Measurements from ENCODE around the gene SNX8. TPM values are rescaled to one million over a fixed set of nuclear protein-coding genes. Genes with fewer than 3 reads are reported as not detected.

SNX8 gene
- total and polyA plus RNA-seq, 9 of the 15 experiments (the other 6 are each of a cell fraction or from before 2014, with no cell fraction given) = 2.7 to 51.6 (median 16.9) TPM

GRCh38 chr7:2296832-2297231 is 17.4 kb downstream of the SNX8 start:
- no peaks in the 10 kb centered on the region for H3K9me1 ChIP-seq (ENCODE audit: control insufficient read depth, insufficient read depth, low read length)
- H3K27ac ChIP-seq (ENCODE audit: extremely low read depth, low read depth, low read length) = no peak overlapping the region
- no peak for DNase-seq (ENCODE audit: extremely low read depth in 1 of 4, low spot score in 3 of 4)
- H2AFZ ChIP-seq (ENCODE audit: low read depth, low read length) = no peak overlapping the region
- H3K79me2 ChIP-seq (ENCODE audit: control insufficient read depth, insufficient read depth, low read length) = peaks cover 55% of the 10 kb centered on the region
- POLR2A ChIA-PET = no interaction called here
- TF ChIP-seq NFIC (IDR thresholded peaks at IDR 0.05) = no peak
- no peak for TF ChIP-seq SMARCA5 (IDR thresholded peaks at IDR 0.05)
- no peak for TF ChIP-seq TAF9B (IDR thresholded peaks at IDR 0.05; ENCODE audit: partially characterized antibody)
- no peak for TF ChIP-seq ZNF232 (CRISPR knock-in tag; IDR thresholded peaks at IDR 0.05)
- no peak for TF ChIP-seq MCM7 (IDR thresholded peaks at IDR 0.05)
- ATAC-seq = no peak
- no peaks in the 10 kb centered on the region; the same call in 1 of the 2 replicates for H3K9me3 ChIP-seq (replicated peaks; ENCODE audit: control insufficient read depth, insufficient read depth, low read depth, low read length)
- H3K36me3 ChIP-seq (ENCODE audit: control insufficient read depth, insufficient read depth, low read length) = peaks cover 3% of the 10 kb centered on the region; the same call in 1 of the 3 replicates
- in situ Hi-C loops (cut with MboI) (no loop called here), intact Hi-C loops (cut with micrococcal nuclease) (no loop called here)
- H3K4me3 ChIP-seq = no peak overlapping the region
- H3K9ac ChIP-seq (ENCODE audit: insufficient read depth in 1 of 2, low read depth in 2 of 2, low read length in 2 of 2) = no peak overlapping the region
- no peaks in the 10 kb centered on the region for H3K27me3 ChIP-seq (ENCODE audit: control insufficient read depth in 2 of 2, insufficient read depth in 2 of 2, low read length in 2 of 2)
- H3K4me2 ChIP-seq (ENCODE audit: insufficient read depth, low read length) = no peak overlapping the region
- BruUV-seq (replicated peaks) = no TSS peak
- CTCF ChIA-PET (ENCODE audit: low intra/inter-chr PET ratio) = no interaction called here
- 92% methylated on average over 4 of the region's 6 CpGs for WGBS (ENCODE audit: insufficient coverage, low coverage, missing lambda C conversion rate)
- peaks cover 23 to 25% of the 10 kb centered on the region in 2 experiments; a peak in 4 of 5 replicates for H3K4me1 ChIP-seq (replicated peaks in 1 of 2; ENCODE audit: control insufficient read depth in 2 of 2, insufficient read depth in 2 of 2, low read length in 2 of 2)
- no peaks in the 10 kb centered on the region for H4K20me1 ChIP-seq (replicated peaks; ENCODE audit: control insufficient read depth, insufficient read depth, low read length)
- FAIRE-seq = no peak

- no peak for TF ChIP-seq EHMT2 (IDR thresholded peaks at IDR 0.05)
- peak in 1 of 2 experiments; percentile 14; a peak in 1 of 4 replicates for TF ChIP-seq HDAC1 (IDR thresholded peaks at IDR 0.05)
- peak; percentile 75 to 77 for TF ChIP-seq KDM1A (IDR thresholded peaks at IDR 0.05)
- Histone ChIP-seq H3K4me2 (ENCODE audit: insufficient read depth, low read length) (no peak overlapping the region), H3K79me2 (ENCODE audit: control insufficient read depth, insufficient read depth, low read length) (peaks cover 52% of the 10 kb centered on the region), H4K20me1 (replicated peaks; ENCODE audit: control insufficient read depth, insufficient read depth, low read length) (no peaks in the 10 kb centered on the region), H2AFZ (ENCODE audit: low read depth, low read length) (no peak overlapping the region), H3K27me3 (ENCODE audit: control insufficient read depth in 2 of 2, insufficient read depth in 2 of 2, low read length in 2 of 2) (no peaks in the 10 kb centered on the region), H3K36me3 (ENCODE audit: control insufficient read depth, insufficient read depth, low read length) (no peaks in the 10 kb centered on the region), H3K27ac (ENCODE audit: extremely low read depth, low read depth, low read length) (no peak overlapping the region), H3K4me3 (no peak overlapping the region), H3K9ac (ENCODE audit: insufficient read depth in 1 of 2, low read depth in 2 of 2, low read length in 2 of 2) (no peak overlapping the region), H3K9me3 (replicated peaks; ENCODE audit: control insufficient read depth, insufficient read depth, low read depth, low read length) (no peaks in the 10 kb centered on the region; the same call in 1 of the 2 replicates), H3K4me1 (replicated peaks in 1 of 2; ENCODE audit: control insufficient read depth in 2 of 2, insufficient read depth in 2 of 2, low read length in 2 of 2) (peaks cover 17 to 19% of the 10 kb centered on the region in 2 experiments; a peak in 4 of 5 replicates), H3K9me1 (ENCODE audit: control insufficient read depth, insufficient read depth, low read length) (no peaks in the 10 kb centered on the region)
- intact Hi-C loops (cut with micrococcal nuclease) = no loop called here
- BruUV-seq (replicated peaks) = TSS peak; percentile 29
- ATAC-seq = no peak
- ChIA-PET POLR2A (no interaction called here), CTCF (ENCODE audit: low intra/inter-chr PET ratio) (no interaction called here)
- DNase-seq (ENCODE audit: extremely low read depth in 1 of 4, low spot score in 3 of 4) = no peak
- FAIRE-seq = no peak
- WGBS (ENCODE audit: insufficient coverage, low coverage, missing lambda C conversion rate) = 45% methylated on average over 6 of the region's 6 CpGs
- in situ Hi-C loops (cut with MboI) = no loop called here
Observed at GRCh38 chr7:2295936-2296620, 18.2 kb downstream of the SNX8 start.

Data from K562 (cell line).